Natural killer cell (primary cell): Measurements from ENCODE around the gene BBC3. TPM values are rescaled to one million over a fixed set of nuclear protein-coding genes. Genes with fewer than 3 reads are reported as not detected.

Experiments
- ATAC-seq, 3 donors: fragments of 150-1000 bp in 2 of 3; fragments of 200-7000 bp in 1 of 3; cut with Tn5 transposase; 1 replicate in 1 of 3; 2 replicates in 2 of 3; pipeline ENCODE4 v1.10.0; 2021; ENCODE audit warnings: mild to moderate bottlenecking in 2 of 3, moderate library complexity in 2 of 3
- DNase-seq, 2 donors: peaks; one replicate each; pipeline versions ENCODE4 v3.0.0 to v3.0.0-alpha.2; 2013 to 2021; ENCODE audit warnings: mixed read lengths in 1 of 2
- H3K27ac ChIP-seq: one replicate; pipeline ENCODE4 v1.5.1; 2013; ENCODE audit warnings: mild to moderate bottlenecking, low read length
- H3K27me3 ChIP-seq: one replicate; pipeline ENCODE4 v1.6.1; 2013; ENCODE audit warnings: low read length; ENCODE audit not compliant: control insufficient read depth, insufficient read depth
- H3K36me3 ChIP-seq: one replicate; pipeline ENCODE4 v1.6.1; 2013; ENCODE audit warnings: low read length; ENCODE audit not compliant: control insufficient read depth, insufficient read depth
- H3K4me1 ChIP-seq: one replicate; pipeline ENCODE4 v1.6.1; 2013; ENCODE audit warnings: low read length; ENCODE audit not compliant: control insufficient read depth, insufficient read depth
- H3K4me3 ChIP-seq: one replicate; pipeline ENCODE4 v1.5.1; 2013; ENCODE audit warnings: low read length
- H3K9me3 ChIP-seq: one replicate; pipeline ENCODE4 v1.6.1; 2013; ENCODE audit warnings: low read length; ENCODE audit not compliant: control insufficient read depth, insufficient read depth
- H3K27ac Mint-ChIP-seq, 2 donors: one replicate each; pipeline ENCODE4 v1.8.0; 2022; ENCODE audit warnings: mild to moderate bottlenecking in 2 of 2, mixed read lengths in 2 of 2, moderate library complexity in 1 of 2
- H3K27me3 Mint-ChIP-seq, 2 donors: one replicate each; pipeline ENCODE4 v1.8.0; 2022; ENCODE audit warnings: low read depth in 2 of 2, mixed read lengths in 2 of 2
- H3K36me3 Mint-ChIP-seq: one replicate; pipeline ENCODE4 v1.8.0; 2022; ENCODE audit warnings: mixed read lengths
- H3K4me1 Mint-ChIP-seq, 2 donors: one replicate each; pipeline ENCODE4 v1.8.0; 2022; ENCODE audit warnings: mixed read lengths in 2 of 2
- H3K4me3 Mint-ChIP-seq: one replicate; pipeline ENCODE4 v1.8.0; 2022; ENCODE audit warnings: mild to moderate bottlenecking, moderate library complexity, mixed read lengths
- H3K9me3 Mint-ChIP-seq, 2 donors: one replicate each; pipeline ENCODE4 v1.8.0; 2022; ENCODE audit warnings: mixed read lengths in 2 of 2
- WGBS: methylation state at CpG from one replicate; pipeline ENCODE4 v1.1.7; 2013; ENCODE audit warnings: missing lambda C conversion rate; ENCODE audit not compliant: insufficient coverage; 5-methylcytosine and 5-hydroxymethylcytosine counted together
- intact Hi-C: fragments of 100-400 bp; cut with micrococcal nuclease; formaldehyde crosslinking; loops from one replicate; pipeline ENCODE4 v1.14.2; 2022
- total RNA-seq, 4 donors: library from RNA; stranded (reverse); fragments of 120-200 nt in 1 of 4; gene quantifications; one replicate each; pipeline versions ENCODE4 v1.2.3 to v1.2.4, GENCODE V29; 2013 to 2022
- TF ChIP-seq, protein P1 (sequence below): fragments of 200-600 bp; IDR thresholded peaks from one replicate; pipeline ENCODE4 v1.8.0; 2022; ENCODE audit warnings: antibody characterized with exemption

Gene BBC3
- total RNA-seq, 3 donors from 2014 or later (not counting 1 experiment from before 2014, with no cell fraction given), result 39.9 to 45.1 (median 43.9) TPM

DNA sequence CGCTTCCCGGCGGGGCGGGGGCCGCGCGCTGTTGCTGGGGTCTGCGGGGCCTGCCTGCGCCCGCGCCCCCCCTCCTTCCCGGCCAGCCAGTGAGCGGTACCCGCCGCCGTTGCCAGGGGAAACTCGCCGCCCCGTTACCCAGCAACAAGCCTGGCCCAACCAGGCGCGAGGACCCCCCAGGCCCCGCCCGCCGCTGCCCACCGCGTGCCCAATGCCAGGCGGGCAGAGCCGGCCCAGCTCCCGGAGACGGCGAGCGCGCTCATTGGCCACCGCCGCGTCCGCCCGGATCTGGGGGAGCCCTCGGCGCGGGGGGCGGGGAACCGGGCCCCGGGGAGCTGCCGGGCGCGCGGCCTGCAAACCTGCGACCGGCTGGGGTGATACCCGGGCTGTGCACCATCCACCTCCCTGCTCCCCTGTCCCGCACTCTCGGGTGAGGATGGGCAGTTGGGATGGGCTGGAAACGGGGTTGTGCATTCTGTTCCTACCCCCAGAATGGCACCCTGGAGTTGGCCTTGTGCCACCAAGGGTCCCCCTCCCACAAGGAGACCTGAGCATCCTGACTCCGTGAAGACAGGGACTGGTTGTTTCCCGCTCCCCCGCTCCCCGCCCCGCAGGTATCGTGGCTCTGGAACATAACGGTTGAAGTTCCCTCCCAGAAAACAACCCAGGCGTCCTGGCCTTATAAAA, 8.8 kb upstream of the BBC3 start:
- peaks cover 14% of the 10 kb centered on the region for H3K27me3 ChIP-seq
- no peak overlapping the region for H3K4me3 ChIP-seq
- H3K27ac ChIP-seq, result no peak overlapping the region
- H3K4me1 ChIP-seq, result peaks cover 47% of the 10 kb centered on the region
- H3K4me3 Mint-ChIP-seq, result peak overlapping the region; percentile 13
- no peaks in the 10 kb centered on the region for H3K36me3 ChIP-seq
- ATAC-seq (peak; percentile 36 to 61 (median 43)), DNase-seq (peak; percentile 65 to 78)
- H3K9me3 ChIP-seq, result no peaks in the 10 kb centered on the region
- intact Hi-C loops, result no loop called here
- H3K4me1 Mint-ChIP-seq, result peaks cover 5 to 6% of the 10 kb centered on the region in 2 donors
- H3K27me3 Mint-ChIP-seq, result peaks cover 0 to 8% of the 10 kb centered on the region in 2 donors
- no peaks in the 10 kb centered on the region for H3K36me3 Mint-ChIP-seq
- WGBS, result 3% methylated on average over 62 of the region's 62 CpGs
- TF ChIP-seq, protein P1, sequence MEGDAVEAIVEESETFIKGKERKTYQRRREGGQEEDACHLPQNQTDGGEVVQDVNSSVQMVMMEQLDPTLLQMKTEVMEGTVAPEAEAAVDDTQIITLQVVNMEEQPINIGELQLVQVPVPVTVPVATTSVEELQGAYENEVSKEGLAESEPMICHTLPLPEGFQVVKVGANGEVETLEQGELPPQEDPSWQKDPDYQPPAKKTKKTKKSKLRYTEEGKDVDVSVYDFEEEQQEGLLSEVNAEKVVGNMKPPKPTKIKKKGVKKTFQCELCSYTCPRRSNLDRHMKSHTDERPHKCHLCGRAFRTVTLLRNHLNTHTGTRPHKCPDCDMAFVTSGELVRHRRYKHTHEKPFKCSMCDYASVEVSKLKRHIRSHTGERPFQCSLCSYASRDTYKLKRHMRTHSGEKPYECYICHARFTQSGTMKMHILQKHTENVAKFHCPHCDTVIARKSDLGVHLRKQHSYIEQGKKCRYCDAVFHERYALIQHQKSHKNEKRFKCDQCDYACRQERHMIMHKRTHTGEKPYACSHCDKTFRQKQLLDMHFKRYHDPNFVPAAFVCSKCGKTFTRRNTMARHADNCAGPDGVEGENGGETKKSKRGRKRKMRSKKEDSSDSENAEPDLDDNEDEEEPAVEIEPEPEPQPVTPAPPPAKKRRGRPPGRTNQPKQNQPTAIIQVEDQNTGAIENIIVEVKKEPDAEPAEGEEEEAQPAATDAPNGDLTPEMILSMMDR, result no peak
- H3K27ac Mint-ChIP-seq, result peak overlapping the region in 1 of 2 donors; percentile 86
- no peaks in the 10 kb centered on the region for H3K9me3 Mint-ChIP-seq

DNA sequence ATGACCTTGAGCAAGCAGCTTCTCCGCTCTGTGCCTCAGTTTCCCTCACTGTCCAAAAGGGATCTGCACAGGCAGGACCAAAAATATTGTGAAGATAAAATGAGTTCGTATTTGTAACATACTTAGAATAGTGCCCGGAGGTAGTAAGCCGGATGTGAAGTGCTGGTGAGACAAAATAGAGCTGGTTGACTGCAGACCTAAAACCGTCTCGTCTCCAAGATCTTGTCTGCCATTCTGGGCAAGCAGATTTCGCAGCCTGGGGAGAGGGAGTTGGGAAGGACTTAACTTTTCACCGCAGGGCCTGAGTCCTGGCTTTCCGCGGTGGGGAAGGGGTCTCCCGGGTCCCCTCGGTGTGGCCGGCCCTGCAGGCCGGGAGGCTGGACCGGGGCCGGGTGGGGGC, 8.2 kb upstream of the BBC3 start:
- peak in 1 of 2 donors; percentile 63 for DNase-seq
- WGBS, result 9% methylated on average over 16 of the region's 16 CpGs
- H3K27me3 Mint-ChIP-seq, result peaks cover 0 to 7% of the 10 kb centered on the region in 2 donors

DNA sequence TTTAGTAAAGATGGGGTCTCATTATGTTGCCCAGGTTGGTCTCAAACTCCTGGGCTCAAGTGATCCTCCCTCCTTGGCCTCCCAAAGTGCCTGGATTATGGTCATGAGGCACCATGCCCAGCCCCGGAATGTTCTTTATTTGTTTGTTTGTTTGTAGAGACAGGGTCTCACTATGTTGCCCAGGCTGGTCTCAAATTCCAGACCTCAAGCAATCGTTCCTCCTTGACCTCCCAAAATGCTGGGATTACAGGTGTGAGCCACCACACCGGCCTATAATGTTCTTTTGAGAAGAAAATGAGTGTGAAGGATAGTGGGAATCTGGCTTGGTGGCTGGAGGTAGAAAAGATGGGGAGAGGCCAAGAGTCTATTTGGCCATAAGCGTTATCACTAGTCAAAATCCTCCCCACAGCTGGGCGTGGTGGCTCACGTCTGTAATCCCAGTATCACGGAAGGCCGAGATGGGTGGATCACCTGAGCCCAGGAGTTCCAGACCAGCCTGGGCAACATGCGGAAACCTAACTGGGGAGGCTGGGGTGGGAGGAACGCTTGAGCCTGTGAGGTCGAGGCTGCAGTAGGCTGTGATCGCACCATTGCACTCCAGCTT, 5.2 kb upstream of the BBC3 start:
- no peaks in the 10 kb centered on the region for H3K9me3 Mint-ChIP-seq
- no peak overlapping the region for H3K4me3 ChIP-seq
- H3K4me1 Mint-ChIP-seq, result peaks cover 22 to 23% of the 10 kb centered on the region in 2 donors
- H3K36me3 ChIP-seq, result no peaks in the 10 kb centered on the region
- peaks cover 12% of the 10 kb centered on the region for H3K27me3 ChIP-seq
- no peak overlapping the region for H3K27ac ChIP-seq
- H3K4me1 ChIP-seq, result peaks cover 37% of the 10 kb centered on the region
- DNase-seq (no peak), ATAC-seq (no peak)
- WGBS, result 89% methylated on average over 12 of the region's 12 CpGs
- intact Hi-C loops, result no loop called here
- no peaks in the 10 kb centered on the region for H3K9me3 ChIP-seq
- H3K36me3 Mint-ChIP-seq, result no peaks in the 10 kb centered on the region
- TF ChIP-seq, protein P1, result no peak
- peaks cover 0 to 6% of the 10 kb centered on the region in 2 donors for H3K27me3 Mint-ChIP-seq
- H3K4me3 Mint-ChIP-seq, result no peak overlapping the region
- H3K27ac Mint-ChIP-seq, result no peak overlapping the region

More for the DNA sequence above, 8.2 kb upstream of the BBC3 start:
- H3K4me3 Mint-ChIP-seq, result peak overlapping the region; percentile 84
- H3K36me3 Mint-ChIP-seq, result no peaks in the 10 kb centered on the region
- no peak for ATAC-seq
- H3K4me1 ChIP-seq, result peaks cover 42% of the 10 kb centered on the region
- H3K27ac ChIP-seq, result no peak overlapping the region
- intact Hi-C loops, result no loop called here
- H3K4me1 Mint-ChIP-seq, result peaks cover 5 to 6% of the 10 kb centered on the region in 2 donors
- no peaks in the 10 kb centered on the region for H3K9me3 Mint-ChIP-seq
- H3K9me3 ChIP-seq, result no peaks in the 10 kb centered on the region
- peak overlapping the region; percentile 60 to 86 for H3K27ac Mint-ChIP-seq
- H3K27me3 ChIP-seq, result peaks cover 14% of the 10 kb centered on the region
- H3K36me3 ChIP-seq, result no peaks in the 10 kb centered on the region
- no peak overlapping the region for H3K4me3 ChIP-seq
- TF ChIP-seq, protein P1, result no peak
